ENCODE data around the gene CDNF. TPM values are rescaled to one million over a fixed set of nuclear protein-coding genes. Genes with fewer than 3 reads are reported as not detected.

CDNF gene
- total RNA-seq, 6 donors from 2014 or later: 0.89 to 34.6 (median 1.7) TPM

- no peak for DNase-seq
- no peaks in the 10 kb centered on the region for H3K4me1 ChIP-seq
- TF ChIP-seq POLR2AphosphoS5 (IDR thresholded peaks at IDR 0.05) (no peak), POLR2A (IDR thresholded peaks at IDR 0.05) (no peak), EP300 (IDR thresholded peaks at IDR 0.05) (no peak), CTCF (IDR thresholded peaks at IDR 0.05) (no peak)
- WGBS, 2 donors: 83 to 85% methylated on average over 6 of the region's 6 CpGs
- no peak overlapping the region for H3K4me3 ChIP-seq
- no peaks in the 10 kb centered on the region for H3K36me3 ChIP-seq
- H3K27me3 ChIP-seq: no peaks in the 10 kb centered on the region
- H3K9me3 ChIP-seq: no peaks in the 10 kb centered on the region
- H3K27ac ChIP-seq: no peak overlapping the region
- no peak for ATAC-seq (ENCODE audit: low FRiP score in 2 of 2)
Observed at GRCh38 chr10:14815681-14816080, 22.2 kb downstream of the CDNF start.

GRCh38 chr10:14812271-14812670 lies 25.6 kb downstream of the CDNF start:
- Histone ChIP-seq H3K27me3 (no peaks in the 10 kb centered on the region), H3K4me1 (no peaks in the 10 kb centered on the region), H3K9me3 (no peaks in the 10 kb centered on the region), H3K4me3 (no peak overlapping the region), H3K36me3 (no peaks in the 10 kb centered on the region), H3K27ac (no peak overlapping the region)
- DNase-seq (no peak), ATAC-seq (ENCODE audit: low FRiP score in 2 of 2) (no peak)
- WGBS, 2 donors: 90 to 97% methylated on average over 3 of the region's 3 CpGs
- TF ChIP-seq POLR2A (IDR thresholded peaks at IDR 0.05) (no peak), POLR2AphosphoS5 (IDR thresholded peaks at IDR 0.05) (no peak), CTCF (IDR thresholded peaks at IDR 0.05) (no peak), EP300 (IDR thresholded peaks at IDR 0.05) (no peak)

GRCh38 chr10:14810969-14811953 lies 26.6 kb downstream of the CDNF start:
- no peak for DNase-seq
- Histone ChIP-seq H3K27ac (no peak overlapping the region), H3K36me3 (no peaks in the 10 kb centered on the region), H3K4me3 (no peak overlapping the region), H3K27me3 (no peaks in the 10 kb centered on the region), H3K9me3 (no peaks in the 10 kb centered on the region), H3K4me1 (no peaks in the 10 kb centered on the region)
- TF ChIP-seq POLR2AphosphoS5 (IDR thresholded peaks at IDR 0.05) (no peak), CTCF (IDR thresholded peaks at IDR 0.05) (no peak), POLR2A (IDR thresholded peaks at IDR 0.05) (no peak), EP300 (IDR thresholded peaks at IDR 0.05) (no peak)
- ATAC-seq (ENCODE audit: low FRiP score in 2 of 2): no peak
- 73 to 84% methylated on average over 9 of the region's 9 CpGs for whole genome bisulfite sequencing, 2 donors

- Histone ChIP-seq H3K27ac (no peak overlapping the region), H3K36me3 (no peaks in the 10 kb centered on the region), H3K4me3 (no peak overlapping the region), H3K9me3 (no peaks in the 10 kb centered on the region), H3K4me1 (no peaks in the 10 kb centered on the region), H3K27me3 (no peaks in the 10 kb centered on the region)
- 83 to 88% methylated on average over 3 of the region's 3 CpGs for WGBS, 2 donors
- ATAC-seq (ENCODE audit: low FRiP score in 2 of 2) (no peak), DNase-seq (no peak)
- no peak for TF ChIP-seq EP300 (IDR thresholded peaks at IDR 0.05)
- TF ChIP-seq CTCF (IDR thresholded peaks at IDR 0.05): no peak
- TF ChIP-seq POLR2A (IDR thresholded peaks at IDR 0.05): no peak
- TF ChIP-seq POLR2AphosphoS5 (IDR thresholded peaks at IDR 0.05): no peak
Observed at GRCh38 chr10:14806318-14806717, 31.5 kb downstream of the CDNF start.
